Upper lobe of left lung (tissue), 6 donors: ENCODE measurements around the gene GSK3A. TPM values are rescaled to one million over a fixed set of nuclear protein-coding genes. Genes with fewer than 3 reads are reported as not detected.

ENCODE experiments used
- ATAC-seq, 2 donors: fragments of 200-7000 bp; cut with Tn5 transposase; one replicate each; pipeline ENCODE4 v1.9.1; 2022; ENCODE audit warnings: mild to moderate bottlenecking in 2 of 2, moderate library complexity in 2 of 2; ENCODE audit not compliant: low FRiP score in 2 of 2
- DNase-seq, 2 donors: peaks; one replicate each; pipeline ENCODE4 v3.0.0-alpha.2; 2019 to 2020
- H3K27ac ChIP-seq, 4 donors: fragments of 200-600 bp; sonication (generic); one replicate each; pipeline ENCODE4 v1.5.1; 2016 to 2019
- H3K27me3 ChIP-seq, 4 donors: fragments of 200-600 bp; sonication (generic); one replicate each; pipeline ENCODE4 v1.5.1; 2017 to 2019
- H3K36me3 ChIP-seq, 4 donors: fragments of 200-600 bp; sonication (generic); one replicate each; pipeline ENCODE4 v1.5.1; 2016 to 2019
- H3K4me1 ChIP-seq, 4 donors: fragments of 200-600 bp; sonication (generic); one replicate each; pipeline ENCODE4 v1.5.1; 2018 to 2019
- H3K4me3 ChIP-seq, 4 donors: fragments of 200-600 bp; sonication (generic); one replicate each; pipeline ENCODE4 v1.5.1; 2017 to 2019; ENCODE audit warnings: mild to moderate bottlenecking in 2 of 4, moderate library complexity in 1 of 4
- H3K9me3 ChIP-seq, 4 donors: fragments of 200-600 bp; sonication (generic); one replicate each; pipeline ENCODE4 v1.5.1; 2018 to 2019
- CTCF ChIP-seq, 6 experiments: fragments of 450-650 bp in 4 of 6; fragments of 200-600 bp in 2 of 6; sonication (generic) in 2 of 6; IDR thresholded peaks; one replicate each; pipeline ENCODE4 v1.5.1; 2016 to 2019; ENCODE audit warnings: antibody characterized with exemption in 6 of 6
- EP300 ChIP-seq, 4 donors: sonication (generic); formaldehyde crosslinking; IDR thresholded peaks; one replicate each; pipeline ENCODE4 v1.5.1; 2017; ENCODE audit warnings: antibody characterized with exemption in 4 of 4, control low read depth in 2 of 4
- POLR2A ChIP-seq, 4 donors: fragments of 450-650 bp; IDR thresholded peaks; one replicate each; pipeline ENCODE4 v1.5.1; 2016 to 2017; ENCODE audit warnings: antibody characterized with exemption in 4 of 4, mild to moderate bottlenecking in 2 of 4
- POLR2AphosphoS5 ChIP-seq, 2 donors: sonication (generic); formaldehyde crosslinking; IDR thresholded peaks; one replicate each; pipeline ENCODE4 v1.5.1; 2017; ENCODE audit warnings: antibody characterized with exemption in 2 of 2
- WGBS, 2 donors: methylation state at CpG; one replicate each; pipeline ENCODE4 v1.1.5; 2017 to 2018; 5-methylcytosine and 5-hydroxymethylcytosine counted together
- total RNA-seq, 6 donors: library from RNA; depleted of rRNA in 4 of 6; stranded (reverse); fragments of >200 nt in 4 of 6; gene quantifications; one replicate each; pipeline versions ENCODE4 v1.1.0 to v1.2.1, GENCODE V29; 2016 to 2021
- donor health status: DM: no; HTN: no; CAD: no; lungs with moderate emphysema.
- donor health status: DM: no; HTN: yes; CAD: no; lungs with severe emphysema.

GSK3A gene
- total RNA-seq, 6 donors from 2014 or later = 33.2 to 46.9 (median 39.1) TPM

GRCh38 chr19:42284591-42285341 lies 42.4 kb upstream of the GSK3A start:
- peaks cover 8 to 31% (median 29%) of the 10 kb centered on the region in 4 donors for H3K36me3 ChIP-seq
- H3K27me3 ChIP-seq = no peaks in the 10 kb centered on the region
- WGBS, 2 donors = 5% methylated on average over 15 to 21 of the region's 41 CpGs
- ATAC-seq = no peak
- TF ChIP-seq POLR2A (IDR thresholded peaks at IDR 0.05) = no peak
- no peak for TF ChIP-seq CTCF (IDR thresholded peaks at IDR 0.05)
- TF ChIP-seq EP300 (IDR thresholded peaks at IDR 0.05) = no peak
- TF ChIP-seq POLR2AphosphoS5 (IDR thresholded peaks at IDR 0.05) = no peak
- H3K4me1 ChIP-seq = peaks cover 41 to 62% (median 53%) of the 10 kb centered on the region in 4 donors
- peak overlapping the region; percentile 78 to 99 (median 81) for H3K27ac ChIP-seq
- H3K4me3 ChIP-seq = peak overlapping the region; percentile 68 to 80 (median 74)
- no peaks in the 10 kb centered on the region for H3K9me3 ChIP-seq
- DNase-seq = peak in 1 of 2 donors; percentile 90

GRCh38 chr19:42284066-42284501 lies 41.7 kb upstream of the GSK3A start:
- H3K4me1 ChIP-seq = peaks cover 47 to 69% (median 60%) of the 10 kb centered on the region in 4 donors

GRCh38 chr19:42283188-42284065 lies 41.0 kb upstream of the GSK3A start:
- Histone ChIP-seq H3K27me3 (no peaks in the 10 kb centered on the region), H3K4me3 (peak overlapping the region; percentile 4 to 80 (median 70)), H3K27ac (peak overlapping the region; percentile 96 to 99 (median 96)), H3K4me1 (peaks cover 53 to 76% (median 67%) of the 10 kb centered on the region in 4 donors), H3K9me3 (no peaks in the 10 kb centered on the region), H3K36me3 (peaks cover 0 to 18% (median 16%) of the 10 kb centered on the region in 4 donors)
- 2% methylated on average over 29 to 32 of the region's 74 CpGs for WGBS, 2 donors
- ATAC-seq (peak; percentile 81 to 87), DNase-seq (peak; percentile 95 to 99)
- TF ChIP-seq EP300 (IDR thresholded peaks at IDR 0.05) = no peak
- TF ChIP-seq POLR2AphosphoS5 (IDR thresholded peaks at IDR 0.05) = peak in 1 of 2 donors; percentile 82
- TF ChIP-seq POLR2A (IDR thresholded peaks at IDR 0.05) = peak in 3 of 4 donors; percentile 34 to 76 (median 67)
- peak in 2 of 6 experiments; percentile 8 to 35 for TF ChIP-seq CTCF (IDR thresholded peaks at IDR 0.05)

More at GRCh38 chr19:42284066-42284501, 41.7 kb upstream of the GSK3A start:
- Histone ChIP-seq H3K9me3 (no peaks in the 10 kb centered on the region), H3K4me3 (peak overlapping the region in 3 of 4 donors; percentile 68 to 80 (median 73)), H3K27ac (peak overlapping the region; percentile 96 to 99 (median 96)), H3K27me3 (no peaks in the 10 kb centered on the region), H3K36me3 (peaks cover 1 to 24% (median 22%) of the 10 kb centered on the region in 4 donors)
- WGBS, 2 donors = 0 to 3% methylated on average over 4 to 6 of the region's 76 CpGs
- TF ChIP-seq EP300 (IDR thresholded peaks at IDR 0.05) (no peak), POLR2A (IDR thresholded peaks at IDR 0.05) (peak in 3 of 4 donors; percentile 42 to 74 (median 65))
- DNase-seq = peak; percentile 82 to 97
- ATAC-seq = peak; percentile 49 to 73

GRCh38 chr19:42282819-42283187 lies 40.4 kb upstream of the GSK3A start:
- 28 to 37% methylated on average over 3 to 4 of the region's 4 CpGs for WGBS, 2 donors
- ATAC-seq (no peak), DNase-seq (no peak)
- TF ChIP-seq POLR2A (IDR thresholded peaks at IDR 0.05) (no peak), CTCF (IDR thresholded peaks at IDR 0.05) (no peak), EP300 (IDR thresholded peaks at IDR 0.05) (no peak), POLR2AphosphoS5 (IDR thresholded peaks at IDR 0.05) (no peak)
- H3K4me1 ChIP-seq = peaks cover 60 to 82% (median 73%) of the 10 kb centered on the region in 4 donors
- H3K36me3 ChIP-seq = peaks cover 0 to 11% (median 10%) of the 10 kb centered on the region in 4 donors
- H3K27ac ChIP-seq = peak overlapping the region; percentile 96 to 99 (median 96)
- no peaks in the 10 kb centered on the region for H3K27me3 ChIP-seq
- peak overlapping the region in 2 of 4 donors; percentile 68 to 80 for H3K4me3 ChIP-seq
- no peaks in the 10 kb centered on the region for H3K9me3 ChIP-seq
